ENCODE measurements around the gene TTLL5.

- no peak for TF ChIP-seq CSDC2 (CRISPR knock-in tag; IDR thresholded peaks at IDR 0.05)
- no peak for TF ChIP-seq ZC3H10 (CRISPR knock-in tag; IDR thresholded peaks at IDR 0.05)
- no peak for TF ChIP-seq TOX (CRISPR knock-in tag; IDR thresholded peaks at IDR 0.05; ENCODE audit: borderline replicate concordance)
- TF ChIP-seq ARNTL (CRISPR knock-in tag; IDR thresholded peaks at IDR 0.05; ENCODE audit: borderline replicate concordance, low read depth) = no peak
- no peak for TF ChIP-seq ZFP3 (CRISPR knock-in tag; IDR thresholded peaks at IDR 0.05)
- no peak for TF ChIP-seq ZFP30 (CRISPR knock-in tag; IDR thresholded peaks at IDR 0.05)
- TF ChIP-seq, protein P1, sequence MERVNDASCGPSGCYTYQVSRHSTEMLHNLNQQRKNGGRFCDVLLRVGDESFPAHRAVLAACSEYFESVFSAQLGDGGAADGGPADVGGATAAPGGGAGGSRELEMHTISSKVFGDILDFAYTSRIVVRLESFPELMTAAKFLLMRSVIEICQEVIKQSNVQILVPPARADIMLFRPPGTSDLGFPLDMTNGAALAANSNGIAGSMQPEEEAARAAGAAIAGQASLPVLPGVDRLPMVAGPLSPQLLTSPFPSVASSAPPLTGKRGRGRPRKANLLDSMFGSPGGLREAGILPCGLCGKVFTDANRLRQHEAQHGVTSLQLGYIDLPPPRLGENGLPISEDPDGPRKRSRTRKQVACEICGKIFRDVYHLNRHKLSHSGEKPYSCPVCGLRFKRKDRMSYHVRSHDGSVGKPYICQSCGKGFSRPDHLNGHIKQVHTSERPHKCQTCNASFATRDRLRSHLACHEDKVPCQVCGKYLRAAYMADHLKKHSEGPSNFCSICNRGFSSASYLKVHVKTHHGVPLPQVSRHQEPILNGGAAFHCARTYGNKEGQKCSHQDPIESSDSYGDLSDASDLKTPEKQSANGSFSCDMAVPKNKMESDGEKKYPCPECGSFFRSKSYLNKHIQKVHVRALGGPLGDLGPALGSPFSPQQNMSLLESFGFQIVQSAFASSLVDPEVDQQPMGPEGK (CRISPR knock-in tag; IDR thresholded peaks at IDR 0.05; ENCODE audit: borderline replicate concordance) = no peak
- no peak for TF ChIP-seq ISL1 (CRISPR knock-in tag; IDR thresholded peaks at IDR 0.05)
- TF ChIP-seq GLIS3 (CRISPR knock-in tag; IDR thresholded peaks at IDR 0.05) = no peak
- no peak for TF ChIP-seq RARB (CRISPR knock-in tag; IDR thresholded peaks at IDR 0.05)
- no peak for TF ChIP-seq POU6F1 (CRISPR knock-in tag; IDR thresholded peaks at IDR 0.05; ENCODE audit: borderline replicate concordance, low read depth)
- no peak for TF ChIP-seq TCF4 (CRISPR knock-in tag; IDR thresholded peaks at IDR 0.05; ENCODE audit: borderline replicate concordance)
Measured at GRCh38 chr14:75800792-75801191, 139.7 kb downstream of the TTLL5 start.

Data from SK-N-SH treated with all-trans-retinoic acid at 6 μM for 48 hours (cell line).